CD4-positive, alpha-beta memory T cell (primary cell): ENCODE results near the gene SGK1. TPM values are rescaled to one million over a fixed set of nuclear protein-coding genes. Genes with fewer than 3 reads are reported as not detected.
A peak's percentile ranks its signal among the peaks of the same experiment; 100 is the strongest.

Source experiments
- CTCF ChIA-PET: fragments of 350-600 bp; sonication (Branson Sonifier 250); formaldehyde crosslinking; loops from one replicate; lab custom pipeline; 2021; ENCODE audit warnings: inconsistent platforms; ENCODE audit not compliant: partially characterized antibody; lab: Charles Lee
- POLR2A ChIA-PET: fragments of 350-600 bp; sonication (Branson Sonifier 250); formaldehyde crosslinking; loops from one replicate; lab custom pipeline; 2021; ENCODE audit not compliant: partially characterized antibody; lab: Charles Lee
- DNase-seq, 5 donors: peaks; one replicate each; pipeline versions ENCODE4 v3.0.0 to v3.0.0-alpha.2; 2020 to 2022; ENCODE audit warnings: mixed read lengths in 1 of 5
- H3K27ac ChIP-seq: one replicate; pipeline ENCODE4 v1.7.0; 2013; ENCODE audit warnings: low read depth, low read length
- H3K27me3 ChIP-seq: 2 replicates; pipeline ENCODE4 v1.7.0; 2013; ENCODE audit warnings: mild to moderate bottlenecking, low read length, moderate library complexity; ENCODE audit not compliant: insufficient read depth
- H3K36me3 ChIP-seq: 2 replicates; pipeline ENCODE4 v1.7.0; 2013; ENCODE audit warnings: mild to moderate bottlenecking, low read length, moderate library complexity; ENCODE audit not compliant: insufficient read depth
- H3K4me1 ChIP-seq: 2 replicates; pipeline ENCODE4 v1.7.0; 2013; ENCODE audit warnings: mild to moderate bottlenecking, low read length, moderate library complexity; ENCODE audit not compliant: insufficient read depth
- H3K4me3 ChIP-seq, 2 donors: one replicate each; pipeline ENCODE4 v1.7.0; 2013; ENCODE audit warnings: low read length in 2 of 2, mild to moderate bottlenecking in 1 of 2
- H3K9me3 ChIP-seq, 2 donors: one replicate each; pipeline ENCODE4 v1.7.0; 2013; ENCODE audit warnings: low read length in 2 of 2, control low read depth in 1 of 2; ENCODE audit not compliant: control insufficient read depth in 1 of 2
- H3K27ac Mint-ChIP-seq, 7 donors: one replicate each; pipeline ENCODE4 v1.8.0; 2020 to 2021; ENCODE audit warnings: mixed read lengths in 7 of 7, mild to moderate bottlenecking in 6 of 7, inconsistent platforms in 3 of 7, moderate library complexity in 3 of 7
- H3K27me3 Mint-ChIP-seq, 2 donors: one replicate each; pipeline ENCODE4 v1.8.0; 2020 to 2021; ENCODE audit warnings: mixed read lengths in 2 of 2
- H3K36me3 Mint-ChIP-seq, 2 donors: one replicate each; pipeline ENCODE4 v1.8.0; 2020 to 2021; ENCODE audit warnings: mixed read lengths in 2 of 2, inconsistent platforms in 1 of 2, mild to moderate bottlenecking in 1 of 2
- H3K4me1 Mint-ChIP-seq, 4 donors: one replicate each; pipeline ENCODE4 v1.8.0; 2020 to 2021; ENCODE audit warnings: mixed read lengths in 4 of 4, mild to moderate bottlenecking in 1 of 4
- H3K4me3 Mint-ChIP-seq, 8 donors: one replicate each; pipeline ENCODE4 v1.8.0; 2020 to 2021; ENCODE audit warnings: mixed read lengths in 8 of 8, mild to moderate bottlenecking in 7 of 8, moderate library complexity in 6 of 8, inconsistent platforms in 3 of 8
- H3K9me3 Mint-ChIP-seq, 8 donors: one replicate each; pipeline ENCODE4 v1.8.0; 2020 to 2021; ENCODE audit warnings: mixed read lengths in 8 of 8, mild to moderate bottlenecking in 5 of 8, inconsistent platforms in 3 of 8, moderate library complexity in 1 of 8
- intact Hi-C: fragments of 100-400 bp; cut with micrococcal nuclease; formaldehyde crosslinking; loops from one replicate; pipeline ENCODE4 v1.15.1; 2023
- polyA plus RNA-seq, 2 donors: library from polyadenylated mRNA; unstranded; fragments of 300-500 nt; fragmentation: Illumina TruSeq; gene quantifications; one replicate each; pipeline ENCODE4 v1.2.3, GENCODE V29; 2021
- total RNA-seq, 2 experiments: library from RNA; stranded (reverse); gene quantifications; one replicate each; pipeline ENCODE4 v1.2.3, GENCODE V29; 2021

The SGK1 gene
- total and polyA plus RNA-seq, 4 experiments from 2014 or later: 5.8 to 46.9 (median 15.1) TPM

DNA sequence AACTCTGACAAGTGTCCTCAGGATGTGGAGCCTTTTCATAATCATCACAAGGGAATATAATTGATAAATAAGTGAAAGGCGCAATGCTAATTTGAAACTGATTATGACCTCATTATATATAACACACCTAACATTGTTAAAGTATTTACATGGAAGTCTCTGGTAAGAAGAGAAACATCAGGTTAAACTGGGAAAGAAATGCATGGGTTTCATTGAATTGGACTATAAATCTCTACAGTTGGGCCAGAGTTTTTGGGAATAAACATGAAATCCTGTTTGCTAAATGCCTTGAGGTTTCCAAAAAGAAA, 1.0 kb upstream of the SGK1 start:
- CTCF ChIA-PET: no interaction called here
- intact Hi-C loops: no loop called here
- H3K4me3 Mint-ChIP-seq: peak overlapping the region in 3 of 8 donors; percentile 43 to 54 (median 49)
- H3K27me3 Mint-ChIP-seq: peaks cover 3 to 15% of the 10 kb centered on the region in 2 donors
- no peaks in the 10 kb centered on the region for H3K36me3 ChIP-seq
- peaks cover 9 to 17% (median 14%) of the 10 kb centered on the region in 4 donors for H3K4me1 Mint-ChIP-seq
- POLR2A ChIA-PET: no interaction called here
- peaks cover 4% of the 10 kb centered on the region for H3K4me1 ChIP-seq
- no peak overlapping the region for H3K4me3 ChIP-seq
- no peaks in the 10 kb centered on the region for H3K27me3 ChIP-seq
- no peak overlapping the region for H3K27ac ChIP-seq
- peaks cover 0 to 4% (median 0%) of the 10 kb centered on the region in 8 donors for H3K9me3 Mint-ChIP-seq
- H3K27ac Mint-ChIP-seq: no peak overlapping the region
- no peak for DNase-seq
- H3K9me3 ChIP-seq: no peaks in the 10 kb centered on the region
- no peaks in the 10 kb centered on the region for H3K36me3 Mint-ChIP-seq

DNA sequence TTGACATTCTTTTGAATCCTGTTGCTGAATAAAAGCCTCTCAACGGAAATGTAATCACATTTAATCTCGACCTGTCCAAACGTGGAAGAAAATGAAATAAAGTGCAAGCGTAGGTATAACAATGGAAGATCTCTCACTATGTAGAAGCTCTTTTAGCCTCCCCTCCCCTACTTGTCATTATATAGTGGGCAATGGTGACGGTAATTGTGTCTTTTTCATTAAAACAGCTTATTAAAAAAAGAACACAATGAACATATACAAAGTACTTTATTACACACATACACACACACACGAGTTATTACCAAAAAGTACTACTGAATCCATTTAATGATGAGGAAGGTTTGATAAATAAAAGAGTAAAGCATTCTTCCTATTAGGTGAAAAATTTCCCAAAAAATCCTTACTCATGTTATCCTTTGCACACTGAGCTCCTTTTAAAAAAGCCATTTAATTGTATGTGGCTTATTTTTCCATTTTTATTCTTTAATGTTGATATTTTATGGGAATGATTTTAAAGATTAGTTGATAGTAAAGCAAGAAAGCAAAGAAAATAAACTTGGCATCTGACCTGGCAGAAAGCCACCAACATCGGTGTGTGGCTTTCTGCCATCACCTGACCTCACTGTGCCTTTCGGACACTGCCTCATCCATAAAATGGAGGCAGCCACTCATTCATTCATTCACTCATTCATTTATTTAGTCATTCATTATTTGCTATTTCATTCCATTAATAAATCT, 493 bp upstream of the SGK1 start:
- POLR2A ChIA-PET: interaction anchor here (1.3 kb wide), 1 partner anchor 70 kb away, joined by 5 read pairs; no protein-coding TSS in a partner anchor

DNA sequence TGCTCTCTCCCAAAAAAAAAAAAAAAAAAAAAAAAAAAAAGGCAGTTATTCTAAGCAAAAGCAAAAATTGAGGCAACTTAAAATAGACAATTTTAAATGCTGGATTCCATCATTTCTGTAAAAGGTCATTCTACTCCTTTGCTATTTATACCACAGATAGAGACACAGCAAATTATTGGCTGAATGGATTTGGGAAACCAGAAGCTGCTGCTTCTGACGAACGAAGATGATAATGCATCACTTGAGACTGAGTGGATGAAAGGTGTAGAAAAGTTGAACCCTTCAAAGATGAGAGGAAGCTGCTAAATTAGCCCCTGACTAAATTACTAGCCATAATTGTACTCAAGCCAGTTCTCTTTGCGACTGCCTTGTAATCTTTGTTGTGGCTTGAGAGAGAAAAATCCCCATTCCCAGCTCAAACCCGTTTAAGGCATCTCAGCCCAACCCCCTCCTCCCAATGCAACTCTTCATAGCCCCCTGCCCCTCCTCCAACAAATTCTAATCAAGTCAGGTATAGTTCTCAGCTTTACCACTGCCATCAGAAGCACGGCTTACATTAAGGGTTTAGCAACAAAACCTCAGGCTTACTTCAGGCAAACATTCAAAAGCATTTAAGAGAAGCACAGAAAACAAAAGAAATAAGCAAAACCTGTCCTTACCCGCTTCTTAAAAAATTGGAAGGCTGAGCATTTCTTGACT, 1.0 kb downstream of the SGK1 start:
- peak overlapping the region in 3 of 7 donors; percentile 7 to 38 (median 15) for H3K27ac Mint-ChIP-seq
- no peaks in the 10 kb centered on the region for H3K36me3 Mint-ChIP-seq
- H3K4me1 Mint-ChIP-seq: peaks cover 9 to 17% (median 14%) of the 10 kb centered on the region in 4 donors

More for the DNA sequence above, 493 bp upstream of the SGK1 start:
- intact Hi-C loops: no loop called here
- DNase-seq: no peak
- peak overlapping the region; percentile 81 to 94 (median 90) for H3K4me3 Mint-ChIP-seq
- no peaks in the 10 kb centered on the region for H3K27me3 ChIP-seq
- H3K4me1 Mint-ChIP-seq: peaks cover 9 to 17% (median 14%) of the 10 kb centered on the region in 4 donors
- no peak overlapping the region for H3K4me3 ChIP-seq
- H3K27me3 Mint-ChIP-seq: peaks cover 3 to 15% of the 10 kb centered on the region in 2 donors
- no peaks in the 10 kb centered on the region for H3K36me3 ChIP-seq
- no peaks in the 10 kb centered on the region for H3K36me3 Mint-ChIP-seq
- CTCF ChIA-PET: interaction anchor here (1.1 kb wide), 1 partner anchor 144 kb away, joined by 3 read pairs; no protein-coding TSS in a partner anchor
- H3K27ac Mint-ChIP-seq: no peak overlapping the region
- H3K4me1 ChIP-seq: peaks cover 4% of the 10 kb centered on the region
- peaks cover 0 to 4% (median 0%) of the 10 kb centered on the region in 8 donors for H3K9me3 Mint-ChIP-seq
- no peaks in the 10 kb centered on the region for H3K9me3 ChIP-seq
- H3K27ac ChIP-seq: no peak overlapping the region

DNA sequence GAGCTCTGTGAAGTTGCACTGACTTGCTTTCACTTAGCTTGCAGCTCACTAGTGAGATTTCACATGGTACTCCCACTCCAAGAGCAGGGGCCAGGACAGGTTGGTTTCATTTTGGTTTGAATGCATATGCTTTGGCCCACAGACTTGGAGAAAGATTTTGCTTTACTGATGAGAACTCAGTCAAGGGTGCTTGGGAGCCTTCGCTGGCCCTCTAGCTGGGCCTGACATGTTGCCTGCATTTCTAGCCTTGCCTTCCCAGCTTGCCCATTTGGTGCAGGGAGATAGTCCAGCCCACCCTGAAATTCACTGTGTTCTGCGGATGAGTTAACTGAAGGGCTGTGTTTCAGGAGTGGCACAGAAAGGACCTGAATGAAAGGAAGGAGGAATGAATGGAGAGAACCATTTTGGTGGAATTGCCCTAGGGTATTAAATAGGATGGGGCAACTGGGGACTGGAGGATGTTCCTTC, 1.9 kb downstream of the SGK1 start:
- Mint-ChIP-seq H3K36me3 (no peaks in the 10 kb centered on the region), H3K27me3 (peaks cover 3 to 20% of the 10 kb centered on the region in 2 donors), H3K27ac (peak overlapping the region in 1 of 7 donors; percentile 12), H3K4me1 (peaks cover 9 to 17% (median 14%) of the 10 kb centered on the region in 4 donors), H3K9me3 (peaks cover 0 to 4% (median 0%) of the 10 kb centered on the region in 8 donors), H3K4me3 (peak overlapping the region in 2 of 8 donors; percentile 1 to 59)
- intact Hi-C loops: no loop called here
- ChIA-PET POLR2A (no interaction called here), CTCF (interaction anchor here (1.3 kb wide), 1 partner anchor 253 kb away, joined by 3 read pairs; no protein-coding TSS in a partner anchor)
- Histone ChIP-seq H3K36me3 (no peaks in the 10 kb centered on the region), H3K4me3 (no peak overlapping the region), H3K9me3 (no peaks in the 10 kb centered on the region), H3K27ac (no peak overlapping the region), H3K4me1 (peaks cover 4% of the 10 kb centered on the region), H3K27me3 (no peaks in the 10 kb centered on the region)
- no peak for DNase-seq

More for the DNA sequence above, 1.0 kb downstream of the SGK1 start:
- Histone ChIP-seq H3K4me3 (peak overlapping the region in 1 of 2 donors; percentile 24), H3K36me3 (no peaks in the 10 kb centered on the region), H3K9me3 (no peaks in the 10 kb centered on the region), H3K27me3 (no peaks in the 10 kb centered on the region), H3K27ac (no peak overlapping the region), H3K4me1 (peaks cover 4% of the 10 kb centered on the region)
- peaks cover 0 to 4% (median 0%) of the 10 kb centered on the region in 8 donors for H3K9me3 Mint-ChIP-seq
- H3K4me3 Mint-ChIP-seq: peak overlapping the region; percentile 81 to 94 (median 90)
- CTCF ChIA-PET: interaction anchor here (0.6 to 1.1 kb wide), 5 partner anchors 9 to 562 kb away, joined by 3 to 4 read pairs (median 3); no protein-coding TSS in a partner anchor
- peaks cover 3 to 18% of the 10 kb centered on the region in 2 donors for H3K27me3 Mint-ChIP-seq
- POLR2A ChIA-PET: interaction anchor here (1.3 kb wide), 1 partner anchor 69 kb away, joined by 5 read pairs; no protein-coding TSS in a partner anchor
- DNase-seq: no peak
- intact Hi-C loops: loop anchor here (1.0 kb wide), 1 partner anchor 139 kb away; no protein-coding TSS in a partner anchor

DNA sequence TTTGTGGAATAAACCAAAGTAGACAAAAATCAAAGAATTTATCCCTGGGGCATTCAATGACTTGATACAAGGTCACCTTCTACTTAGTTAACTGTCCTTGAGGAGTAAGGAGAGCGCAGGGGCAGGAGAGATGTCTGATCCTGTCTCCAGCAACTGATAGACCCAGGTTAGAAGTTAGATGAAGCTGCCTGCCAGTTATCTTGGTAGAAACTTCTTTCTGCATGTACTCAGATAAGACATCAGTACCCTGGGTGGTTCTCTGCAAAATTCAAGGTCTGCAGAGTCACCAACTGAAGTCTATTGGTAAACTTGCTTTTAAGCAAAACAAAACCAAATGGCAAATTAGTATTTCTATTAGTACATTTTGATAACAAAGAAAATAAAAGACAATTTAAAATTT, 2.7 kb downstream of the SGK1 start:
- H3K36me3 ChIP-seq: no peaks in the 10 kb centered on the region
- H3K27ac Mint-ChIP-seq: no peak overlapping the region
- no peak overlapping the region for H3K27ac ChIP-seq
- no peaks in the 10 kb centered on the region for H3K9me3 ChIP-seq
- H3K9me3 Mint-ChIP-seq: peaks cover 0 to 4% (median 0%) of the 10 kb centered on the region in 8 donors
- intact Hi-C loops: no loop called here
- CTCF ChIA-PET: interaction anchor here (1.3 kb wide), 1 partner anchor 252 kb away, joined by 3 read pairs; no protein-coding TSS in a partner anchor
- H3K27me3 Mint-ChIP-seq: peaks cover 3 to 20% of the 10 kb centered on the region in 2 donors
- POLR2A ChIA-PET: no interaction called here
- peaks cover 4% of the 10 kb centered on the region for H3K4me1 ChIP-seq
- peaks cover 9 to 17% (median 14%) of the 10 kb centered on the region in 4 donors for H3K4me1 Mint-ChIP-seq
- no peak for DNase-seq
- no peaks in the 10 kb centered on the region for H3K27me3 ChIP-seq
- no peaks in the 10 kb centered on the region for H3K36me3 Mint-ChIP-seq
- no peak overlapping the region for H3K4me3 Mint-ChIP-seq
- H3K4me3 ChIP-seq: no peak overlapping the region

DNA sequence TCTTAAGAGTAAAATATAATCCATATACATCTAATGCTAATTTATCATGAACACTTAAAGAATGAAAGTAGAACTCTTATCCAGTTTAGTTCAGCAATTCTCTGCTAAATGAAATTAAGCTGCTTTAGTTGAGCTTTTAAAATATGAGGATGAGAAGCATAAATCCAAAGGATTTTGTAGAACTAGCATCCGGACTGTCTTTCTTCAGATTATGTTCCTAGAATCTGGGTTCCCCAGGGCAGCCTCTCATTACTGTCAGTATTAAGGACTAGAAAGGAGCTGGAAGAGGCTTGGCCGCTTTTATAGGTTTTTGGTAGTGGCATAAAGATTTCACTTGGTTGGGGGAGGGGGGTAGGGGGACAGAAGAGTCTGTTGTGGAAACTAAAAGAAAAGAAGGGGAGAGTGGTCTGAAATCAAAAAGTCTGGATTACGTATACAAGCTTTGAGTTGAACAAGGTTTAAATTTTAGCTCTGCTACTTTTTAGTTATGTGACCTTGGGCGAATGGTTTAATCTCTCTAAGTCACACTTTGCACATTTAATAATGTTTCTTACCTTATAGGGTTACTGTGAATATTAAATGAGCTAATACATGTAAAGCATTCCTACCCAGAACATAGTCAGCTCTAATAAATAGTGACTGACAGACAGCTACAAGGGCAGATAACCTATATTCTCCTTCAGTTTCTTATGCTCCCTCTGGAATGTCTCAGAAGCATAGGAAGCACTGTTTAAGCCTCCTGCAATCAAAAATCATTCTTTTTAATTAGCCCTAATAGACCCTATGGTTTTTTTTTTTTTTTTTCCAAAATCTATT, 3.7 kb downstream of the SGK1 start:
- Mint-ChIP-seq H3K36me3 (no peaks in the 10 kb centered on the region), H3K27me3 (peaks cover 3 to 18% of the 10 kb centered on the region in 2 donors), H3K27ac (no peak overlapping the region), H3K9me3 (no peaks in the 10 kb centered on the region), H3K4me3 (no peak overlapping the region), H3K4me1 (peaks cover 9 to 20% (median 15%) of the 10 kb centered on the region in 4 donors)
- POLR2A ChIA-PET: no interaction called here
- Histone ChIP-seq H3K36me3 (no peaks in the 10 kb centered on the region), H3K4me3 (no peak overlapping the region), H3K27ac (no peak overlapping the region), H3K27me3 (no peaks in the 10 kb centered on the region), H3K9me3 (no peaks in the 10 kb centered on the region), H3K4me1 (peaks cover 4% of the 10 kb centered on the region)
- CTCF ChIA-PET: interaction anchor here (1.3 kb wide), 1 partner anchor 251 kb away, joined by 3 read pairs; no protein-coding TSS in a partner anchor
- DNase-seq: no peak
- intact Hi-C loops: no loop called here
